ENCODE measurements around the gene CALM1.

GRCh38 chr14:90409209-90409730 lies 12.4 kb downstream of the CALM1 start:
- TF ChIP-seq CTCF (IDR thresholded peaks at IDR 0.05; ENCODE audit: poor library complexity, severe bottlenecking) (no peak), EZH2 (IDR thresholded peaks at IDR 0.05; ENCODE audit: borderline replicate concordance, insufficient read depth, low read length, poor library complexity, severe bottlenecking) (no peak), POLR2AphosphoS5 (IDR thresholded peaks at IDR 0.05) (no peak), MXI1 (conservative IDR thresholded peaks at IDR 0.05; ENCODE audit: poor library complexity, severe bottlenecking) (no peak), SMC3 (conservative IDR thresholded peaks at IDR 0.05; ENCODE audit: poor library complexity) (no peak), TAF1 (IDR thresholded peaks at IDR 0.05; ENCODE audit: low read depth) (no peak), EP300 (conservative IDR thresholded peaks at IDR 0.05; ENCODE audit: poor library complexity, severe bottlenecking) (no peak), RAD21 (conservative IDR thresholded peaks at IDR 0.05) (no peak), REST (IDR thresholded peaks at IDR 0.05; ENCODE audit: borderline replicate concordance) (no peak)

All from neural cell (in vitro differentiated cells).